ENCODE measurements around the gene SMG1.

DNA sequence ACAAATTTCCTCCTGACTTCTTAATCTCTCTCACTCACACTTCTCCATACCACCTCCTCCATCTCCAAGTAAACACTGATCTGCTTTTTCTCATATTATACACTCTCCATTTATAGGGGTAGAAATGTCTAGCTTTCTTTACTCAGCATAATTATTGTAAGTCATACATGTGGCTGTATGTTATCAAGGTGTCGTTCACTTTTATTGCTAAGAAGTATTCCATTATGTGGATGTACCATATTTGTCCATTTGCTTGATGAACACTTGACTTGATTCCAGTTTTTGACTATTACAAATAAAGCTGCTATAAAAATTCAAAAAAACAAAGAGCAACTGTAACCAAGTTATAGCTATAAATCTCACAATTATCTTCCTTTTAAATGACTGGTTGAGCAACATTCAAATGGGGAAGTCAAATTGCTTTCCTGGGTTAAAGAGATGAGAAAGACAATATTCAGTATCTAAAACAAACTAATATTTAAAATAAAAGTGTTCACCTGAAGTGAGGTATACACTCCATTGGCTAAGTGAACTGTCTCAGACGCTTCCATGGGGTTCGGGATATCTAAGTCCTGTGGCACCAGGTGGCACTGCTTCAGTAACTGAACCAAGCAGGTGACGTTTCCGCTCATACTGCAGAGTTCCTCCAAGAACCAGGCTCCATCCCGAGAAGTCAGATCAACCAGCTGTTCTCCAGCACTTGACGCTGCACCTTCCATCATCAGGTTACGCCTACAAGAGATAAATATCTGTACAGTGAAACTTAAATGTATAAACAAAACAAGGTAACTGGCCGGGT, 92.3 kb downstream of the SMG1 start:
- TF ChIP-seq CTCF (IDR thresholded peaks at IDR 0.05 in 4 of 5, conservative IDR thresholded peaks at IDR 0.05 in 1 of 5) = no peak
- no peak for TF ChIP-seq POLR2A (IDR thresholded peaks at IDR 0.05)
